ENCODE results near the gene GPC6.

DNA sequence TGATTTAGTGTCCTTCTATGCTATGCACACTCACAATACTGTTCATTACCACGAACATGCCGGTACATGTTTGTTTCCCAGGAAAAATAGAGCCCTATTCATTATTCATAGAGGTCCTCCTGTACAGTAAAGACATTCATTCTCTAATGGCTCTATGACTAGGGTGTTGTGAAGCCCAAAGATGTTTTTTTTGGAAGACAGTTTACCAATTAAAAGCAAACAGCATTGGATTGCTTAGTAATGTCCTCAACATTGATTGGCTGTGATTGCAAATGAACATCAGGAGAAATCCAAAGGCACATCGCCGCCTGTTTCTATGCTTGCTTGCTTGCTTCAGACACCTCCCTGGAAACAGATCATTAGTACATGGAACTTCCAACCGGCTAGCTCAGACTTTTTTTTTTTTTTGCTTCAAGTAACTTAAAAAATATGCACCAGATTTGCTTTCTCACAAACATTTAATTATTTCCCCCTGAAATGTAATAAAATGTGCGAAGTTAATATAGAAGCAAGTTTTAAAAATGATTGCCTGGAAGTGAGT lies 8.8 kb upstream of the GPC6 start:
- TF ChIP-seq, protein P1, sequence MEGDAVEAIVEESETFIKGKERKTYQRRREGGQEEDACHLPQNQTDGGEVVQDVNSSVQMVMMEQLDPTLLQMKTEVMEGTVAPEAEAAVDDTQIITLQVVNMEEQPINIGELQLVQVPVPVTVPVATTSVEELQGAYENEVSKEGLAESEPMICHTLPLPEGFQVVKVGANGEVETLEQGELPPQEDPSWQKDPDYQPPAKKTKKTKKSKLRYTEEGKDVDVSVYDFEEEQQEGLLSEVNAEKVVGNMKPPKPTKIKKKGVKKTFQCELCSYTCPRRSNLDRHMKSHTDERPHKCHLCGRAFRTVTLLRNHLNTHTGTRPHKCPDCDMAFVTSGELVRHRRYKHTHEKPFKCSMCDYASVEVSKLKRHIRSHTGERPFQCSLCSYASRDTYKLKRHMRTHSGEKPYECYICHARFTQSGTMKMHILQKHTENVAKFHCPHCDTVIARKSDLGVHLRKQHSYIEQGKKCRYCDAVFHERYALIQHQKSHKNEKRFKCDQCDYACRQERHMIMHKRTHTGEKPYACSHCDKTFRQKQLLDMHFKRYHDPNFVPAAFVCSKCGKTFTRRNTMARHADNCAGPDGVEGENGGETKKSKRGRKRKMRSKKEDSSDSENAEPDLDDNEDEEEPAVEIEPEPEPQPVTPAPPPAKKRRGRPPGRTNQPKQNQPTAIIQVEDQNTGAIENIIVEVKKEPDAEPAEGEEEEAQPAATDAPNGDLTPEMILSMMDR (IDR thresholded peaks at IDR 0.05; ENCODE audit: insufficient read depth, low read length) = no peak
- TF ChIP-seq, protein P2, sequence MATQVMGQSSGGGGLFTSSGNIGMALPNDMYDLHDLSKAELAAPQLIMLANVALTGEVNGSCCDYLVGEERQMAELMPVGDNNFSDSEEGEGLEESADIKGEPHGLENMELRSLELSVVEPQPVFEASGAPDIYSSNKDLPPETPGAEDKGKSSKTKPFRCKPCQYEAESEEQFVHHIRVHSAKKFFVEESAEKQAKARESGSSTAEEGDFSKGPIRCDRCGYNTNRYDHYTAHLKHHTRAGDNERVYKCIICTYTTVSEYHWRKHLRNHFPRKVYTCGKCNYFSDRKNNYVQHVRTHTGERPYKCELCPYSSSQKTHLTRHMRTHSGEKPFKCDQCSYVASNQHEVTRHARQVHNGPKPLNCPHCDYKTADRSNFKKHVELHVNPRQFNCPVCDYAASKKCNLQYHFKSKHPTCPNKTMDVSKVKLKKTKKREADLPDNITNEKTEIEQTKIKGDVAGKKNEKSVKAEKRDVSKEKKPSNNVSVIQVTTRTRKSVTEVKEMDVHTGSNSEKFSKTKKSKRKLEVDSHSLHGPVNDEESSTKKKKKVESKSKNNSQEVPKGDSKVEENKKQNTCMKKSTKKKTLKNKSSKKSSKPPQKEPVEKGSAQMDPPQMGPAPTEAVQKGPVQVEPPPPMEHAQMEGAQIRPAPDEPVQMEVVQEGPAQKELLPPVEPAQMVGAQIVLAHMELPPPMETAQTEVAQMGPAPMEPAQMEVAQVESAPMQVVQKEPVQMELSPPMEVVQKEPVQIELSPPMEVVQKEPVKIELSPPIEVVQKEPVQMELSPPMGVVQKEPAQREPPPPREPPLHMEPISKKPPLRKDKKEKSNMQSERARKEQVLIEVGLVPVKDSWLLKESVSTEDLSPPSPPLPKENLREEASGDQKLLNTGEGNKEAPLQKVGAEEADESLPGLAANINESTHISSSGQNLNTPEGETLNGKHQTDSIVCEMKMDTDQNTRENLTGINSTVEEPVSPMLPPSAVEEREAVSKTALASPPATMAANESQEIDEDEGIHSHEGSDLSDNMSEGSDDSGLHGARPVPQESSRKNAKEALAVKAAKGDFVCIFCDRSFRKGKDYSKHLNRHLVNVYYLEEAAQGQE (IDR thresholded peaks at IDR 0.05; ENCODE audit: insufficient replicate concordance, low read depth) = no peak

All from HL-60 (cell line).